HCT116 (cell line): ENCODE data around the gene SEZ6L2. TPM values are rescaled to one million over a fixed set of nuclear protein-coding genes. Genes with fewer than 3 reads are reported as not detected.

Experiments used
- ATAC-seq: fragments of 200-7000 bp; cut with Tn5 transposase; 2 replicates; pipeline ENCODE4 v1.9.1; 2020; ENCODE audit warnings: mild to moderate bottlenecking, moderate library complexity
- BruUV-seq: library from RNA; stranded (reverse); fragments of 400-500 nt; replicated peaks from 2 replicates; lab custom pipeline; 2021; lab: Mats Ljungman, UMichigan
- CTCF ChIA-PET: fragments of 300-600 bp; sonication (Branson Sonifier 250); formaldehyde crosslinking; loops from one replicate; lab custom pipeline; 2021; ENCODE audit warnings: antibody characterized with exemption; lab: Charles Lee
- POLR2A ChIA-PET: fragments of 300-600, 350-600 bp; sonication (Branson Sonifier 250); formaldehyde crosslinking; loops from one replicate; lab custom pipeline; 2021; ENCODE audit warnings: antibody characterized with exemption; lab: Charles Lee
- RAD21 ChIA-PET, 2 experiments: fragments of 300-600 bp; sonication (Branson Sonifier 250); formaldehyde crosslinking; loops; one replicate each; lab custom pipeline; 2023; ENCODE audit warnings: low total read pairs in 2 of 2; ENCODE audit not compliant: uncharacterized antibody in 2 of 2, unreplicated experiment in 2 of 2, low non-redundant PET in 1 of 2; lab: Charles Lee
- DNase-seq: peaks from one replicate; pipeline ENCODE4 v3.0.0-alpha.2; 2010; ENCODE audit warnings: low read depth, low spot score
- H2AFZ ChIP-seq: fragments of 200-600 bp; shearing (Covaris generic), sonication (generic); 2 replicates; pipeline ENCODE4 v1.6.1; 2017; ENCODE audit warnings: low read depth, mixed run types, mixed read lengths, antibody characterized with exemption, low read length; ENCODE audit not compliant: poor library complexity, severe bottlenecking
- H3K27ac ChIP-seq: 2 replicates; pipeline ENCODE4 v1.5.1; 2012; ENCODE audit warnings: low read depth, low read length
- H3K27me3 ChIP-seq: fragments of 200-600 bp; sonication (generic); 2 replicates; pipeline ENCODE4 v1.6.1; 2016; ENCODE audit warnings: mixed run types, low read length, mixed read lengths; ENCODE audit not compliant: insufficient read depth
- H3K36me3 ChIP-seq, 2 experiments: fragments of 200-500 bp in 1 of 2; fragments of 200-600 bp in 1 of 2; sonication (Bioruptor generic) in 1 of 2; sonication (generic) in 1 of 2; 2 replicates each; pipeline versions ENCODE4 v1.5.1 to v1.6.1; 2014 to 2016; ENCODE audit warnings: low read length in 2 of 2, inconsistent platforms in 1 of 2, mixed read lengths in 1 of 2, mixed run types in 1 of 2; ENCODE audit not compliant: insufficient read depth in 2 of 2, control insufficient read depth in 1 of 2
- H3K4me1 ChIP-seq, 2 experiments: fragments of 200-600 bp in 1 of 2; sonication (generic) in 1 of 2; 2 replicates each; pipeline versions ENCODE4 v1.5.1 to v1.6.1; 2012 to 2017; ENCODE audit warnings: low read length in 2 of 2, inconsistent platforms in 1 of 2, mild to moderate bottlenecking in 1 of 2, mixed read lengths in 1 of 2, mixed run types in 1 of 2, moderate library complexity in 1 of 2; ENCODE audit not compliant: insufficient read depth in 2 of 2, control insufficient read depth in 1 of 2
- H3K4me2 ChIP-seq: fragments of 200-600 bp; sonication (generic); 2 replicates; pipeline ENCODE4 v1.6.1; 2017; ENCODE audit warnings: mixed run types, low read length, mixed read lengths
- H3K4me3 ChIP-seq, 2 experiments: fragments of 200-600 bp in 1 of 2; sonication (generic) in 1 of 2; replicated peaks in 1 of 2; 2 replicates each; pipeline ENCODE4 v1.5.1; 2011 to 2016; ENCODE audit warnings: low read length in 2 of 2, control low read depth in 1 of 2, low read depth in 1 of 2, mild to moderate bottlenecking in 1 of 2, mixed read lengths in 1 of 2, mixed run types in 1 of 2
- H3K79me2 ChIP-seq: fragments of 200-600 bp; sonication (generic); 2 replicates; pipeline ENCODE4 v1.6.1; 2017; ENCODE audit warnings: mild to moderate bottlenecking, mixed run types, low read length, moderate library complexity, mixed read lengths; ENCODE audit not compliant: insufficient read depth
- H3K9ac ChIP-seq: fragments of 200-600 bp; sonication (generic); 2 replicates; pipeline ENCODE4 v1.6.1; 2016; ENCODE audit warnings: low read length, mixed read lengths
- H3K9me2 ChIP-seq: fragments of 200-600 bp; sonication (generic), shearing (Covaris generic); 2 replicates; pipeline ENCODE4 v1.6.1; 2017; ENCODE audit warnings: mixed run types, mild to moderate bottlenecking, moderate library complexity; ENCODE audit not compliant: insufficient read depth
- H3K9me3 ChIP-seq, 2 experiments: fragments of 200-500 bp in 1 of 2; fragments of 200-600 bp in 1 of 2; sonication (Bioruptor generic) in 1 of 2; sonication (generic) in 1 of 2; 2 replicates each; pipeline ENCODE4 v1.6.1; 2014 to 2017; ENCODE audit warnings: low read length in 2 of 2, mixed read lengths in 2 of 2, inconsistent platforms in 1 of 2, low read depth in 1 of 2, mild to moderate bottlenecking in 1 of 2, mixed run types in 1 of 2, moderate library complexity in 1 of 2; ENCODE audit not compliant: control insufficient read depth in 1 of 2, insufficient read depth in 1 of 2
- H4K20me1 ChIP-seq: fragments of 200-600 bp; sonication (generic), shearing (Covaris generic); 2 replicates; pipeline ENCODE4 v1.6.1; 2017; ENCODE audit warnings: mixed run types, mild to moderate bottlenecking, moderate library complexity; ENCODE audit not compliant: insufficient read depth
- ATF3 ChIP-seq: IDR thresholded peaks from 2 replicates; pipeline ENCODE4 v1.6.1; 2012
- CBX3 ChIP-seq: IDR thresholded peaks from 2 replicates; pipeline ENCODE4 v1.6.1; 2012; ENCODE audit warnings: low read depth
- CEBPB ChIP-seq: IDR thresholded peaks from 2 replicates; pipeline ENCODE4 v1.6.1; 2012; ENCODE audit warnings: low read depth
- CTCF ChIP-seq, 3 experiments: fragments of 200-600 bp in 1 of 3; sonication (generic) in 1 of 3; IDR thresholded peaks in 2 of 3; conservative IDR thresholded peaks in 1 of 3; 2 replicates each; pipeline ENCODE4 v1.5.1; 2012 to 2017; ENCODE audit warnings: low read depth in 2 of 3, low read length in 2 of 3, antibody characterized with exemption in 1 of 3, borderline replicate concordance in 1 of 3, control low read depth in 1 of 3, mild to moderate bottlenecking in 1 of 3, mixed read lengths in 1 of 3, mixed run types in 1 of 3, moderate library complexity in 1 of 3; ENCODE audit not compliant: insufficient read depth in 1 of 3
- EGR1 ChIP-seq: IDR thresholded peaks from 2 replicates; pipeline ENCODE4 v1.6.1; 2012; ENCODE audit warnings: low read depth
- EZH2 ChIP-seq: fragments of 200-600 bp; sonication (generic); IDR thresholded peaks from 2 replicates; pipeline ENCODE4 v1.6.1; 2017; ENCODE audit warnings: antibody characterized with exemption, mixed run types
- FOSL1 ChIP-seq: IDR thresholded peaks from 2 replicates; pipeline ENCODE4 v1.6.1; 2012; ENCODE audit warnings: low read depth
- JUND ChIP-seq: IDR thresholded peaks from 2 replicates; pipeline ENCODE4 v1.6.1; 2012
- MAX ChIP-seq: IDR thresholded peaks from 2 replicates; pipeline ENCODE4 v1.6.1; 2012
- POLR2A ChIP-seq: IDR thresholded peaks from 2 replicates; pipeline ENCODE4 v1.7.0; 2011; ENCODE audit warnings: borderline replicate concordance; ENCODE audit not compliant: insufficient read depth, insufficient read length; ENCODE audit errors: extremely low read depth
- POLR2AphosphoS5 ChIP-seq: IDR thresholded peaks from 2 replicates; pipeline ENCODE4 v1.6.1; 2011; ENCODE audit warnings: mild to moderate bottlenecking, low read depth, low read length, moderate library complexity
- RAD21 ChIP-seq: IDR thresholded peaks from 2 replicates; pipeline ENCODE4 v1.6.1; 2012; ENCODE audit warnings: low read depth, mild to moderate bottlenecking
- REST ChIP-seq: IDR thresholded peaks from 2 replicates; pipeline ENCODE4 v1.6.1; 2012; ENCODE audit warnings: low read depth
- SIN3A ChIP-seq: IDR thresholded peaks from 2 replicates; pipeline ENCODE4 v1.6.1; 2012; ENCODE audit warnings: low read depth
- SP1 ChIP-seq: IDR thresholded peaks from 2 replicates; pipeline ENCODE4 v1.6.1; 2012; ENCODE audit warnings: low read depth
- SRF ChIP-seq: IDR thresholded peaks from 2 replicates; pipeline ENCODE4 v1.6.1; 2012; ENCODE audit warnings: low read depth
- TCF7L2 ChIP-seq: IDR thresholded peaks from 2 replicates; pipeline ENCODE4 v1.7.0; 2011; ENCODE audit warnings: borderline replicate concordance, inconsistent platforms; ENCODE audit not compliant: insufficient read depth, insufficient read length; ENCODE audit errors: extremely low read depth
- YY1 ChIP-seq: IDR thresholded peaks from 2 replicates; pipeline ENCODE4 v1.6.1; 2011; ENCODE audit warnings: low read length, low read depth, moderate library complexity, mild to moderate bottlenecking; ENCODE audit not compliant: insufficient replicate concordance; ENCODE audit errors: extremely low read depth
- ZBTB33 ChIP-seq: IDR thresholded peaks from 2 replicates; pipeline ENCODE4 v1.6.1; 2011; ENCODE audit warnings: mild to moderate bottlenecking, low read length, moderate library complexity; ENCODE audit not compliant: insufficient replicate concordance; ENCODE audit errors: extremely low read depth
- ZNF274 ChIP-seq: fragments of 200-500 bp; sonication (Bioruptor generic); IDR thresholded peaks from 2 replicates; pipeline ENCODE4 v1.6.1; 2014; ENCODE audit warnings: mild to moderate bottlenecking, low read depth, low read length, inconsistent platforms
- intact Hi-C: fragments of 100-400 bp; cut with micrococcal nuclease; formaldehyde crosslinking; loops from 2 replicates; pipeline ENCODE4 v1.10.0; 2022
- total RNA-seq: library from RNA; stranded (reverse); gene quantifications from one replicate; pipeline ENCODE4 v1.2.1, GENCODE V29; 2021; ENCODE audit not compliant: unreplicated experiment

Gene SEZ6L2
- total RNA-seq, 1 experiment from 2014 or later = 49.3 TPM

- no peak overlapping the region for H3K9ac ChIP-seq
- no peaks in the 10 kb centered on the region for H3K79me2 ChIP-seq
- no peak overlapping the region for H3K4me2 ChIP-seq
- H3K27ac ChIP-seq = no peak overlapping the region
- H3K4me1 ChIP-seq = no peaks in the 10 kb centered on the region
- H3K27me3 ChIP-seq = no peaks in the 10 kb centered on the region
- no peak overlapping the region for H2AFZ ChIP-seq
- no peaks in the 10 kb centered on the region for H3K9me2 ChIP-seq
- ATAC-seq (no peak), DNase-seq (no peak)
- intact Hi-C loops = no loop called here
- ChIA-PET RAD21 (interaction anchor here in 1 of 2 experiments (0.6 kb wide), 1 partner anchor 147 kb away, joined by 3 read pairs; the partner anchor contains the start of gene TLCD3B), POLR2A (no interaction called here), CTCF (no interaction called here)
- H3K4me3 ChIP-seq = no peak overlapping the region
- H3K9me3 ChIP-seq = no peaks in the 10 kb centered on the region
- no peak for TF ChIP-seq ATF3
- TF ChIP-seq CEBPB = no peak
- no peak for TF ChIP-seq MAX
- no peak for TF ChIP-seq EGR1
- TF ChIP-seq JUND = no peak
- no peak for TF ChIP-seq CTCF (IDR thresholded peaks at IDR 0.05 in 2 of 3, conservative IDR thresholded peaks at IDR 0.05 in 1 of 3; ENCODE audit: borderline replicate concordance in 1 of 3, insufficient read depth in 1 of 3, low read depth in 2 of 3, low read length in 2 of 3)
- no peak for TF ChIP-seq CBX3
- TF ChIP-seq POLR2A = no peak
- TF ChIP-seq POLR2AphosphoS5 = no peak
- no peak for TF ChIP-seq YY1
- no peak for TF ChIP-seq SP1
- TF ChIP-seq SRF = no peak
- no peak for TF ChIP-seq ZNF274
- no peak for TF ChIP-seq FOSL1
- TF ChIP-seq SIN3A = no peak
- TF ChIP-seq TCF7L2 = no peak
- TF ChIP-seq REST = no peak
- no peak for TF ChIP-seq ZBTB33
- no peak for TF ChIP-seq RAD21
- no peak for TF ChIP-seq EZH2
- H3K36me3 ChIP-seq = no peaks in the 10 kb centered on the region
- H4K20me1 ChIP-seq = no peaks in the 10 kb centered on the region
- no TSS peak for BruUV-seq
These were observed 15.4 kb downstream of the SEZ6L2 start for GRCh38 chr16:29883987-29884386.
